Fibroblast of the aortic adventitia (primary cell): ENCODE data around the gene ATP8A2. TPM values are rescaled to one million over a fixed set of nuclear protein-coding genes. Genes with fewer than 3 reads are reported as not detected.

ENCODE experiments used
- DNase-seq: peaks from one replicate; pipeline ENCODE4 v3.0.0-alpha.2; 2010; ENCODE audit warnings: low read depth
- H3K4me3 ChIP-seq: 2 replicates; pipeline ENCODE4 v1.5.1; 2011; ENCODE audit warnings: low read depth, mild to moderate bottlenecking, control low read depth, low read length, moderate library complexity
- CTCF ChIP-seq: IDR thresholded peaks from 2 replicates; pipeline ENCODE4 v1.5.1; 2011; ENCODE audit warnings: mild to moderate bottlenecking, low read length, control low read depth, inconsistent platforms; ENCODE audit not compliant: insufficient read depth
- total RNA-seq: library from RNA; depleted of rRNA; stranded (reverse); fragments of >200 nt; gene quantifications from 2 replicates; pipeline ENCODE4 v1.2.3, GENCODE V29; 2012; ENCODE audit warnings: low replicate concordance

The ATP8A2 gene
- total RNA-seq, 1 donor, result under 0.01 TPM

DNA sequence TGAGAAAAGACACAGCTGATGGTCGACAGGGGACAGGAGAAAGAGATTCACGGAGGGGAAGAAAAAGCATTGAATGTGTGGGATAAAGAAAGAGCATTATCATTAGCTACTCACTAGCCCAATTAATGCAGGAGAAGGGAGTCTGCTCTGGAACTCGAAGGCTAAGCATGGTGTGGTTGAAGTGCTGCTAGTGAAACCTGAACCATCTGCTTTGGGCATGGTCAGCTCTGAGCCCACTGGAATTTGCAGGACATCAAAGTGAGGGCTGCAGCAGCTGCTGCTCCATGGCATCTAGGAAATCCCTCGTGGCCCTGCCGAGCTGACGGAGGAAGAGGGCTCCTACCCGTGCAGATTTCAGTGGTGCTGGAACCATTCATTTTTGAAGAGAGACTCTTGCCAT is 320.3 kb downstream of the ATP8A2 start:
- H3K4me3 ChIP-seq, result no peak overlapping the region

DNA sequence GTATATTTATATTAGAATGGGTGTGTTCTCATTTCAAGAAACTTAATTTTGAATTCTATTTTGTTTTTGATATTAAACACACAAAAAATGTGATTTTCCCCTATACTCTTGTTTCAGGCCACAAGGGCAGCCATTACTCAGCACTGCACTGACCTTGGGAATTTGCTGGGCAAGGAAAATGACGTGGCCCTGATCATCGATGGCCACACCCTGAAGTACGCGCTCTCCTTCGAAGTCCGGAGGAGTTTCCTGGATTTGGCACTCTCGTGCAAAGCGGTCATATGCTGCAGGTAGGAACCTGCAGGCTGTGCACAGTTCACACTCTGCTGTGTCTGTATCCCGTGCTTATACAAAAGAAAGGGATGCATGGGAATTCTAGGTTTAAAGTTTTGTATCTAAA is 327.3 kb downstream of the ATP8A2 start:
- no peak for DNase-seq
- no peak for TF ChIP-seq CTCF

More for the DNA sequence above, 320.3 kb downstream of the ATP8A2 start:
- DNase-seq, result no peak
- TF ChIP-seq CTCF, result no peak

GRCh38 chr13:25699600-25699999 is 327.8 kb downstream of the ATP8A2 start:
- H3K4me3 ChIP-seq, result no peak overlapping the region
- no peak for DNase-seq
- no peak for TF ChIP-seq CTCF

More for the DNA sequence above, 327.3 kb downstream of the ATP8A2 start:
- no peak overlapping the region for H3K4me3 ChIP-seq

DNA sequence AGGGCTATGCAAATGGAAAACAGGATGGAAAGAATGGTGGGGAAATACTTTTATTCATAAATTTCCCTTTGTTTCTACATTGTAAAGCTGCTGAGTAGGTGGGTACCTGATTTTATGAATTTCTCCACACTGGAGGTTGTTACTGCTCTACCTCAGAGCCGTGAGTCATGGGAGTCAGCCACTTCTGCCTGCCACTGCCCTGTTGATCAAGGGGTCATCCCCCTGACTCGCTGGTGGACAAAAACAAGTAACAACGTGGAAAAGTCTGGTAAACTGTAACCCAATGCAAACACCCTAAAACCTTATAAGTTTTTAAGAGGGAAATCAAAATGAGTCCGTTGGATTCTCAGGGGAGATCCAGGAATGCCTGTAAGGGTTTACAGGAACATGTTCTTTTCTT is 329.5 kb downstream of the ATP8A2 start:
- H3K4me3 ChIP-seq, result no peak overlapping the region
- no peak for TF ChIP-seq CTCF
- DNase-seq, result no peak

- no peak overlapping the region for H3K4me3 ChIP-seq
- DNase-seq, result no peak
- TF ChIP-seq CTCF, result no peak
Measured at GRCh38 chr13:25702386-25702785, 330.6 kb downstream of the ATP8A2 start.

DNA sequence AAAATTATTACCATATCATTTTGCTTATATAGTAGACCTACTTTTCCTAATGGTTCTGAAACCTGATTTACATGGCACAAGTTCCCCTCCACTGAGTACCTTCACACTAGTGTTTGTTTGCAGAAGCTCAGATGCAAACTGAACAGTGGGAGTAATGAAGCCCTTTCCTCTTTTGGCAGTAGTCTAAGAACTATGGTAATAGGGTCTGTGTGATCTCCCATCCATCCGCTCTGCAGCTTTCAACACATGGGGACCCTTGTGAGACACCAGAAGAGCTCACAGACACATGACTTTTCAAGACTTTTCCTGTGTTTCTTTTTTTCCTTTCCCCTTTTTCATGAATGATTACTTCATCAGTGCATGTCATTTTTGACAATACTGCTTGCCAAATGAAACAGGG is 336.0 kb downstream of the ATP8A2 start:
- TF ChIP-seq CTCF, result no peak

GRCh38 chr13:25708268-25708667 is 336.5 kb downstream of the ATP8A2 start:
- H3K4me3 ChIP-seq, result no peak overlapping the region
- no peak for TF ChIP-seq CTCF
- no peak for DNase-seq

More for the DNA sequence above, 336.0 kb downstream of the ATP8A2 start:
- DNase-seq, result no peak
- H3K4me3 ChIP-seq, result no peak overlapping the region
